K562 (cell line): ENCODE measurements around the gene DCHS2. TPM values are rescaled to one million over a fixed set of nuclear protein-coding genes. Genes with fewer than 3 reads are reported as not detected.

Source experiments
- ATAC-seq: fragments of 200-7000 bp; cut with Tn5 transposase; 3 replicates; pipeline ENCODE4 v1.9.1; 2020; ENCODE audit warnings: moderate library complexity
- BruUV-seq: library from RNA; stranded (reverse); fragments of 400-500 nt; replicated peaks from 2 replicates; lab custom pipeline; 2021; lab: Mats Ljungman, UMichigan
- CTCF ChIA-PET: fragments of 300-600 bp; formaldehyde crosslinking; extraction: SDS; loops from one replicate; lab custom pipeline; 2021; ENCODE audit warnings: low intra/inter-chr PET ratio; lab: Yijun Ruan, JAX
- POLR2A ChIA-PET: fragments of 300-600, 350-650 bp; sonication (Branson Sonifier 250); formaldehyde crosslinking; extraction: SDS; loops from one replicate; lab custom pipeline; 2021; ENCODE audit warnings: antibody characterized with exemption, inconsistent platforms; lab: Yijun Ruan, JAX
- DNase-seq, 4 experiments: peaks; one replicate each; pipeline versions ENCODE4 v3.0.0 to v3.0.0-alpha.2; 2011 to 2018; ENCODE audit warnings: low spot score in 3 of 4, mixed read lengths in 3 of 4; ENCODE audit errors: extremely low read depth in 1 of 4
- FAIRE-seq: peaks from 2 replicates; lab custom pipeline; 2011; peaks lifted over from hg19 to GRCh38; lab: Jason Lieb, UNC
- H2AFZ ChIP-seq: 2 replicates; pipeline ENCODE4 v1.6.0; 2011; ENCODE audit warnings: low read depth, low read length, control low read depth, inconsistent platforms
- H3K27ac ChIP-seq: fragments of 200-600 bp; 3 replicates; pipeline ENCODE4 v1.8.0; 2011; ENCODE audit warnings: low read depth, mild to moderate bottlenecking, control low read depth, inconsistent platforms, low read length, moderate library complexity, mixed read lengths; ENCODE audit errors: extremely low read depth
- H3K27me3 ChIP-seq, 2 experiments: fragments of 300-600 bp in 1 of 2; 2 replicates in 1 of 2; 3 replicates in 1 of 2; pipeline versions ENCODE4 v1.6.0 to v1.8.0; 2011; ENCODE audit warnings: inconsistent platforms in 2 of 2, low read length in 2 of 2, mild to moderate bottlenecking in 1 of 2, mixed read lengths in 1 of 2, moderate library complexity in 1 of 2; ENCODE audit not compliant: control insufficient read depth in 2 of 2, insufficient read depth in 2 of 2
- H3K36me3 ChIP-seq: fragments of 300-600 bp; 3 replicates; pipeline ENCODE4 v1.8.0; 2011; ENCODE audit warnings: mild to moderate bottlenecking, low read length, inconsistent platforms; ENCODE audit not compliant: control insufficient read depth, insufficient read depth
- H3K4me1 ChIP-seq, 2 experiments: fragments of 200-600 bp in 1 of 2; replicated peaks in 1 of 2; 2 replicates in 1 of 2; 3 replicates in 1 of 2; pipeline versions ENCODE4 v1.5.1 to v1.8.0; 2011; ENCODE audit warnings: inconsistent platforms in 2 of 2, low read length in 2 of 2, mild to moderate bottlenecking in 1 of 2, mixed read lengths in 1 of 2, moderate library complexity in 1 of 2; ENCODE audit not compliant: control insufficient read depth in 2 of 2, insufficient read depth in 2 of 2
- H3K4me2 ChIP-seq: 2 replicates; pipeline ENCODE4 v1.6.1; 2011; ENCODE audit warnings: low read length, control low read depth, inconsistent platforms, mixed read lengths; ENCODE audit not compliant: insufficient read depth
- H3K4me3 ChIP-seq: fragments of 200-600 bp; sonication (generic), shearing (Covaris generic); 2 replicates; pipeline ENCODE4 v1.5.1; 2016; ENCODE audit warnings: control low read depth, inconsistent platforms
- H3K79me2 ChIP-seq: fragments of 200-600 bp; 3 replicates; pipeline ENCODE4 v1.8.0; 2011; ENCODE audit warnings: low read length, inconsistent platforms; ENCODE audit not compliant: control insufficient read depth, insufficient read depth
- H3K9ac ChIP-seq, 2 experiments: 2 replicates each; pipeline versions ENCODE4 v1.6.0 to v1.6.1; 2011; ENCODE audit warnings: low read depth in 2 of 2, low read length in 2 of 2, control low read depth in 1 of 2, inconsistent platforms in 1 of 2, mild to moderate bottlenecking in 1 of 2, mixed read lengths in 1 of 2; ENCODE audit not compliant: insufficient read depth in 1 of 2
- H3K9me1 ChIP-seq: one replicate; pipeline ENCODE4 v1.6.0; 2011; ENCODE audit warnings: inconsistent platforms, mild to moderate bottlenecking, low read length, moderate library complexity; ENCODE audit not compliant: control insufficient read depth, insufficient read depth
- H3K9me3 ChIP-seq: replicated peaks from 2 replicates; pipeline ENCODE4 v1.5.1; 2011; ENCODE audit warnings: low read depth, low read length, inconsistent platforms; ENCODE audit not compliant: control insufficient read depth, insufficient read depth
- H4K20me1 ChIP-seq: replicated peaks from 2 replicates; pipeline ENCODE4 v1.6.1; 2011; ENCODE audit warnings: low read length, inconsistent platforms, mixed read lengths; ENCODE audit not compliant: control insufficient read depth, insufficient read depth
- ATF7 ChIP-seq: fragments of 450-650 bp; IDR thresholded peaks from 2 replicates; pipeline ENCODE4 v1.7.1; 2014; ENCODE audit warnings: mild to moderate bottlenecking, moderate library complexity
- SPI1 ChIP-seq: IDR thresholded peaks from 2 replicates; pipeline ENCODE4 v1.6.1; 2011; ENCODE audit warnings: low read depth, low read length, control low read depth, borderline replicate concordance
- WGBS: fragments of 100-300 bp; shearing (Covaris generic); methylation state at CpG from one replicate; pipeline ENCODE4 v1.1.6; 2016; ENCODE audit warnings: low coverage, mixed read lengths; ENCODE audit not compliant: insufficient coverage; ENCODE audit errors: missing lambda C conversion rate; 5-methylcytosine and 5-hydroxymethylcytosine counted together
- in situ Hi-C: fragments of 300-500 bp; cut with MboI; formaldehyde crosslinking; loops from 4 replicates; pipeline ENCODE4 v1.15.0; 2018; ENCODE audit warnings: inconsistent platforms, mixed read lengths
- intact Hi-C: fragments of 100-400 bp; cut with micrococcal nuclease; formaldehyde crosslinking; loops from 2 replicates; pipeline ENCODE4 v1.14.2; 2022
- polyA plus RNA-seq, 8 experiments: library from polyadenylated mRNA; depleted of rRNA in 4 of 8; stranded (reverse) in 5 of 8; unstranded in 3 of 8; fragments of >200 nt; fragmentation: Nextera tagmentation in 2 of 8; fragmentation: Illumina TruSeq in 1 of 8; extraction: Ambion mirVana in 2 of 8; extraction: Trizol in 1 of 8; gene quantifications; 2 replicates each; pipeline versions ENCODE4 v1.2.1 to v1.2.3, GENCODE V29; 2011 to 2014; ENCODE audit warnings: inconsistent platforms in 1 of 8, missing spikeins in 1 of 8
- total RNA-seq, 7 experiments: library from RNA; depleted of rRNA in 6 of 7; stranded (reverse); fragments of >200 nt in 6 of 7; fragmentation: Illumina TruSeq in 2 of 7; extraction: Trizol in 2 of 7; gene quantifications; 2 replicates each; pipeline versions ENCODE4 v1.2.1 to v1.2.3, GENCODE V29; 2011 to 2021; ENCODE audit warnings: low replicate concordance in 1 of 7
- TF ChIP-seq, protein P1 (sequence below): fragments of 450-650 bp; IDR thresholded peaks from 2 replicates; pipeline ENCODE4 v1.6.1; 2017; ENCODE audit warnings: antibody characterized with exemption, mild to moderate bottlenecking

Gene DCHS2
- total and polyA plus RNA-seq, 9 of the 15 experiments (the other 6 are each of a cell fraction or from before 2014, with no cell fraction given), result 0.49 to 7.1 (median 5.3) TPM

GRCh38 chr4:154304679-154305078 is 186.9 kb downstream of the DCHS2 start:
- H3K9ac ChIP-seq, result no peak overlapping the region
- H3K79me2 ChIP-seq, result no peaks in the 10 kb centered on the region
- 40% methylated on average over 5 of the region's 5 CpGs for WGBS
- in situ Hi-C loops, result no loop called here
- H3K4me3 ChIP-seq, result no peak overlapping the region
- no peaks in the 10 kb centered on the region for H3K9me1 ChIP-seq
- ATAC-seq, result no peak
- POLR2A ChIA-PET, result no interaction called here
- H3K4me1 ChIP-seq, result no peaks in the 10 kb centered on the region
- no peaks in the 10 kb centered on the region for H3K36me3 ChIP-seq
- BruUV-seq, result no TSS peak
- CTCF ChIA-PET, result no interaction called here
- TF ChIP-seq SPI1 (no peak), ATF7 (no peak)
- TF ChIP-seq, protein P1, sequence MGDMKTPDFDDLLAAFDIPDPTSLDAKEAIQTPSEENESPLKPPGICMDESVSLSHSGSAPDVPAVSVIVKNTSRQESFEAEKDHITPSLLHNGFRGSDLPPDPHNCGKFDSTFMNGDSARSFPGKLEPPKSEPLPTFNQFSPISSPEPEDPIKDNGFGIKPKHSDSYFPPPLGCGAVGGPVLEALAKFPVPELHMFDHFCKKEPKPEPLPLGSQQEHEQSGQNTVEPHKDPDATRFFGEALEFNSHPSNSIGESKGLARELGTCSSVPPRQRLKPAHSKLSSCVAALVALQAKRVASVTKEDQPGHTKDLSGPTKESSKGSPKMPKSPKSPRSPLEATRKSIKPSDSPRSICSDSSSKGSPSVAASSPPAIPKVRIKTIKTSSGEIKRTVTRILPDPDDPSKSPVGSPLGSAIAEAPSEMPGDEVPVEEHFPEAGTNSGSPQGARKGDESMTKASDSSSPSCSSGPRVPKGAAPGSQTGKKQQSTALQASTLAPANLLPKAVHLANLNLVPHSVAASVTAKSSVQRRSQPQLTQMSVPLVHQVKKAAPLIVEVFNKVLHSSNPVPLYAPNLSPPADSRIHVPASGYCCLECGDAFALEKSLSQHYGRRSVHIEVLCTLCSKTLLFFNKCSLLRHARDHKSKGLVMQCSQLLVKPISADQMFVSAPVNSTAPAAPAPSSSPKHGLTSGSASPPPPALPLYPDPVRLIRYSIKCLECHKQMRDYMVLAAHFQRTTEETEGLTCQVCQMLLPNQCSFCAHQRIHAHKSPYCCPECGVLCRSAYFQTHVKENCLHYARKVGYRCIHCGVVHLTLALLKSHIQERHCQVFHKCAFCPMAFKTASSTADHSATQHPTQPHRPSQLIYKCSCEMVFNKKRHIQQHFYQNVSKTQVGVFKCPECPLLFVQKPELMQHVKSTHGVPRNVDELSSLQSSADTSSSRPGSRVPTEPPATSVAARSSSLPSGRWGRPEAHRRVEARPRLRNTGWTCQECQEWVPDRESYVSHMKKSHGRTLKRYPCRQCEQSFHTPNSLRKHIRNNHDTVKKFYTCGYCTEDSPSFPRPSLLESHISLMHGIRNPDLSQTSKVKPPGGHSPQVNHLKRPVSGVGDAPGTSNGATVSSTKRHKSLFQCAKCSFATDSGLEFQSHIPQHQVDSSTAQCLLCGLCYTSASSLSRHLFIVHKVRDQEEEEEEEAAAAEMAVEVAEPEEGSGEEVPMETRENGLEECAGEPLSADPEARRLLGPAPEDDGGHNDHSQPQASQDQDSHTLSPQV, result no peak
- TF ChIP-seq, all 486 proteins: peak for 0
- no peak for FAIRE-seq
- Histone ChIP-seq H2AFZ (no peak overlapping the region), H3K27me3 (no peaks in the 10 kb centered on the region), H3K9me3 (no peaks in the 10 kb centered on the region), H3K27ac (no peak overlapping the region), H3K4me2 (no peak overlapping the region), H4K20me1 (no peaks in the 10 kb centered on the region)
- intact Hi-C loops, result no loop called here
- DNase-seq, result no peak
